Transverse colon (tissue), 4 donors: Measurements from ENCODE around the gene MPDZ.

ENCODE experiments used
- CTCF ChIP-seq, 5 experiments: fragments of 200-600 bp in 3 of 5; fragments of 450-650 bp in 2 of 5; sonication (generic) in 3 of 5; IDR thresholded peaks; 1 replicate in 2 of 5; 2 replicates in 3 of 5; pipeline ENCODE4 v1.5.1; 2016 to 2017; ENCODE audit warnings: antibody characterized with exemption in 5 of 5, inconsistent platforms in 3 of 5, mild to moderate bottlenecking in 2 of 5, moderate library complexity in 1 of 5
- POLR2AphosphoS5 ChIP-seq, 3 donors: sonication (generic); formaldehyde crosslinking; IDR thresholded peaks; one replicate each; pipeline ENCODE4 v1.6.1; 2016; ENCODE audit warnings: antibody characterized with exemption in 3 of 3

DNA sequence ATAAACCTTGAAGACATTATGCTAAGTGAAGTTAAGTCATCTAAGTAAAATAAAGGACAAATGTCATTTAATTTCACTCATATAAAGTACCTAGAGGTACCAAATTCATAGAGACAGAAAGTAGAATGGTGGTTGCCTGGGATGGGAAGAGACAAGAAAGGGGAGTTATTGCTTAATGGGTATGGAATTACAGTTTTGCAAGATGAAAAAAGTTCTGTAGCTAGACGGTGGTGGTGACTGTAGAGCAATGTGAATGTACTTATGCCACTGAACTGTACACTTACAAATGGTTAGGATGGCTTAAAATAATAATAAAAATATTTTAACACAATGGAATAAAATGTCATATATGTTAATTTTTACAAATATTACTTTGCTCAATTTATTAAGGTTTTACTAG is 128.0 kb downstream of the MPDZ start:
- TF ChIP-seq CTCF (IDR thresholded peaks at IDR 0.05): no peak
- no peak for TF ChIP-seq POLR2AphosphoS5 (IDR thresholded peaks at IDR 0.05)
